Measurements from ENCODE around the gene DLG1.

DNA sequence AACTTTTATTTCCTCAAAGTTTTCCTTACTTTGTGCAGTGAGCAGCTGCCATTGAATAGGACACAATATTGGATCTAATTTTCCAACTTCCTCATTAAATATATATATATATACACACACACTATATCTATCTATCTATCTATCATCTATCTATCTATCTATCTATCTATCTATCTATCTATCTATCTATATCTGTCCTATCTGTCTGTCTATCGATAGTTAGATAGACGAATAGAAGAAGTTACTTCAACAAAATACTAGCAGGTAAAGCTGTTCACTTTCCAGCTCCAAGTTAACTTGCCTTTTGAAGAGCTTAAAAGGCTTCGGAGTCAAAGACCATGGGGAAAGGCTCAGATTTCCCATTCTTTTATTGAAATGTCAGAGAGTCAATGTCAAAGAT lies 3.6 kb upstream of the DLG1 start:
- TF ChIP-seq CTCF (IDR thresholded peaks at IDR 0.05): no peak
- TF ChIP-seq POLR2A (IDR thresholded peaks at IDR 0.05): no peak
